Dedifferentiated amniotic fluid mesenchymal stem cell (primary cell): ENCODE measurements around the gene KRTAP10-2.

Experiments
- DNase-seq: peaks from one replicate; pipeline ENCODE4 v3.0.0-alpha.2; 2016; ENCODE audit errors: extremely low spot score

The KRTAP10-2 gene

DNA sequence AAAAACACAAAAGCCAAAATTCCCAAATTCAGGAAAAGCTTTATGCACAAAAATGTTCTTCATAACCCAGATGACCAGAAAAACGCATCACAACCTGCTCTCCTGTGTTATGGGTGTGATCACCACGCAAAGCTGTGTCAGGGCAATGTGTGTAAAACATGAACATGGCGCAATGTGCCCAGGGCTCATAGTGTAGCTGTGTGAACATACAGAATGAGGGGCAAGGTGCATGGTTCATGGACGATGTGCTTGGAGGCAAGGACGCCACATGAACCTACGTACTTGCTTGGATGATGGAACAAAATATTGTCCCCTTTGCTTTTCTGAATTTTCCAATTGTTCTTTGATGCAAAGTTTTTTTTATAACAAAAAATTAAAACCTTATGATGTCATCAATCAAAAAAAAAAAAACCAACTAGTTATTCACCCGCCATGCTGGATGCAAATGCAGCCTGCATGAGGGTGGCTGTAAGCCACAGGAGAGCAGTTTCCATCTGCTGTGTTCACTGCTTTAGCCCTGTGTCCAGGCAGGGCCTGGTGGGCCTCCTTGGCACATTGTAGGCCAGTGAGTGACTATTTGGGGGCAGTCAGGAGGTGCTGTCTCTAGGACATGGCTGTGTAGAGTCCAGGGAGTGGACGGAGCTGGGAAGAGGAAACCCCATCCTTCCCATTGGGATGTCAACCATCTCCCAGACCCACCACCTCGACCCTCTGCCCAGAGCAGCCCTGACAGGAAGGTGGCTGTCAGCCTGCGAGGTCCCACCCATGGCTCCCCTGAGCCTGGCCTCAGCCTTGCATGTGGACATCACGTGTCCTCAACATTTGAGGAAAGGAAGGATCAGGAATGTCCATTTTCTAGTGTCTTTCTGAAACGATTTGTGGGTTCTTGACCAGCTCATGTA, 25.0 kb downstream of the KRTAP10-2 start:
- DNase-seq, result no peak

- DNase-seq, result no peak
Measured at GRCh38 chr21:44525391-44526095, 25.8 kb downstream of the KRTAP10-2 start.

- no peak for DNase-seq
Measured at GRCh38 chr21:44524414-44525371, 26.6 kb downstream of the KRTAP10-2 start.

GRCh38 chr21:44523567-44524413, 27.5 kb downstream of the KRTAP10-2 start:
- no peak for DNase-seq

DNA sequence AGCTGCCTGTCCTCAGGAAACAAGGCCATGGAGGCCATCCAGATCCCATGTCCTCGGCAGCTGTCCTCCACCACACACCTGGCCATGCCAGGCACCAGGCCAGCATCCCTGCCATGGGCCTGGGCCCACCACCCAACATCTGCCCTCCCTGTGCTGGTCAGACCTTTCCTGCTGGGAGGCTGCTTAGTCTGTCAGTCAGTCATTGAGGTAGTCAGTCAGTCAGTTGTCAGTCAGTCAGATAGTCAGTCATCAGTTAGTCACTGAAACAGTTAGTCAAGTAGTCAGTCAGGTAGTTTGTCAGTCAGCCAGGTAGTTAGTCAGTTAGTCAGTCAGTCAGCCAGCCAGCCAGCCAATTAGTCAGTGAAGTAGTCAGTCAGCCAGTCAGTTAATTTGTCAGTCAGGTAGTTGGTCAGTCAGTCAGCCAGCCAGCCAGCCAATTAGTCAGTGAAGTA, 28.5 kb downstream of the KRTAP10-2 start:
- DNase-seq, result no peak

GRCh38 chr21:44521928-44522752, 29.2 kb downstream of the KRTAP10-2 start:
- DNase-seq, result no peak

GRCh38 chr21:44521301-44521927, 29.9 kb downstream of the KRTAP10-2 start:
- no peak for DNase-seq

GRCh38 chr21:44520326-44521300, 30.7 kb downstream of the KRTAP10-2 start:
- no peak for DNase-seq

DNA sequence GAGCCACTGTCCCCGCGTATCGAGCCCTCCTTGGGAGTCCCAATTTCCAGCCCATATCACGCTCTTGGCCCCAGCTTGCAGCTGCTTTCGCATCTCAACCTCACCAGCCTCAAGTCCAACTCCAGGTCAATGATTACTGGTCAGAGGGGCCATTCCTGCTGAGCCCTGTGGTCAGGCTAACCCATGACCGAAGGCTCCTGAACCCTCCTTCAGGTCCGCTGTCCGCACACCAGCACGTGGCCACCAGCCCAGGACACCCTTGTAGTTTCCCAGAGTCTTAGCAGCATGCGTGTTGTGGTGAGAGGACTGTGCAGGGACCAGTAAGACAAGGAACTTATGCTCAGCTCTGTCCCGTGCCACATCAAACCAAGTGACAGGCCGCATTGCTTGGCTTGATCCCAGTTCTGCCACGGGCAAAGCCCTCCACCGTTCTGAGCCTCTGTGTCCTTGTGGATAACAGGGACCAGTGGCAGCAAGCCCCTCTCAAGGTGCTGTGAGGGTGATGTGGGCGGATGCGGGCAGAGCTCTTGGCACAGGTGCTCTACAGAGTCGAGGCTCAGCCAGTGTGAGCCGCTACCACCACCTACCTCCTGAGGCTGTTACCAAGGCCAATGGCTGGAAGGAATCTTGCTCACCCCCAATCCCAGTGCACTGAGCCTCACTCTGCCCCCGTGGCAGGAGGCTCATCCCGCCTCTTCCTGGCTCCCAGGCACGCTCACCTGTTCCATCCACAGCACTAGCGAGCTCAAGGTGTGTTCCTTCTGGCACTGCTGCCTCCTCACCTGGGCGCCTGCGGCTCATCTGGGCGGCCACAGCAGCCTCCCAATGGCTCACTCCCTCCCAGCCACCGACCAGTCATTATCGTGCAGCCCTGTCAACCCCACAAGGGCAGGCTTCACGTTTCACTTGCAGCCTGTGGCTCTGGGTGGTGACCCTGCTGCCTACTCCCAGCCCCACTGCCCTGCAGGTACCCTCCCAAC, 31.7 kb downstream of the KRTAP10-2 start:
- no peak for DNase-seq

DNA sequence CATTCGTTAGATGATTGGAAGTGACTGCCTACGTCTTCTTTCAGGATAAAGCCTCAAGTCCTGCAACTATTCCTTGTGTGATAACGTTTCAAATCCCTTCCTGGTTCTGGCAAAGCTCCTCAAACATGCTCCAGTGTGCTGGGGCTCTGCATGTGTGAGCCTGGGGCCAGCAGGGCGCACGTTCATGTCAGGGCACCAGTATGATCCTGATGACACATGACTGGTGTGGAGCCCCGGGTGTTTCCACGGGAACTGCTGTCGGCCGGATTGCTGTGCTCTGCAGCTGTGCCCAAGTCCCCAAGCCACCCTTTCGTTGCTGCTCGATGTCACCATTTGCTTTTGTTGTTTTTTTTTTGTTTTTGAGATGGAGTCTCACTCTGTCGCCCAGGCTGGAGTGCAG, 32.6 kb downstream of the KRTAP10-2 start:
- DNase-seq, result no peak

- DNase-seq, result no peak
Measured at GRCh38 chr21:44517175-44517899, 34.0 kb downstream of the KRTAP10-2 start.

- DNase-seq, result no peak
Measured at GRCh38 chr21:44516828-44517174, 34.5 kb downstream of the KRTAP10-2 start.

DNA sequence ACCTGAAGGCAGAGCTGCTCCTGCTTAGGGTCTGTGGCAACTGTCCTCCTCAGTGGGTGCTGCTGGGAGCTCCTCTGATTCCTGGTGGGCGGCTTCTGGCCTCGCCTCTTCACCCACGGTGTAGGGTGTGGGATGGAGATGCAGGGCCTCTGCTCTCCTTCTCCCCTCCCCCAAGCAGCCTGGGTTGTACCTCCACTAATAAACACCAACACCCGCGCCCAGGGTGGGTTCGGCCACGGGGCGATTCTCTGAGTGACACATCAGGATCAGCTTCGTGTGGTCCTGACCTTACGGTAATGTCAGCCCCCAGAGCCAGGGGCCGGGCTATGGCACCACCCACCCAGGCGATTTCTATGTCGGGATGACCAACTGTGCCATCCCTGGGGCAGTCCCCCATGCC, 35.0 kb downstream of the KRTAP10-2 start:
- no peak for DNase-seq

DNA sequence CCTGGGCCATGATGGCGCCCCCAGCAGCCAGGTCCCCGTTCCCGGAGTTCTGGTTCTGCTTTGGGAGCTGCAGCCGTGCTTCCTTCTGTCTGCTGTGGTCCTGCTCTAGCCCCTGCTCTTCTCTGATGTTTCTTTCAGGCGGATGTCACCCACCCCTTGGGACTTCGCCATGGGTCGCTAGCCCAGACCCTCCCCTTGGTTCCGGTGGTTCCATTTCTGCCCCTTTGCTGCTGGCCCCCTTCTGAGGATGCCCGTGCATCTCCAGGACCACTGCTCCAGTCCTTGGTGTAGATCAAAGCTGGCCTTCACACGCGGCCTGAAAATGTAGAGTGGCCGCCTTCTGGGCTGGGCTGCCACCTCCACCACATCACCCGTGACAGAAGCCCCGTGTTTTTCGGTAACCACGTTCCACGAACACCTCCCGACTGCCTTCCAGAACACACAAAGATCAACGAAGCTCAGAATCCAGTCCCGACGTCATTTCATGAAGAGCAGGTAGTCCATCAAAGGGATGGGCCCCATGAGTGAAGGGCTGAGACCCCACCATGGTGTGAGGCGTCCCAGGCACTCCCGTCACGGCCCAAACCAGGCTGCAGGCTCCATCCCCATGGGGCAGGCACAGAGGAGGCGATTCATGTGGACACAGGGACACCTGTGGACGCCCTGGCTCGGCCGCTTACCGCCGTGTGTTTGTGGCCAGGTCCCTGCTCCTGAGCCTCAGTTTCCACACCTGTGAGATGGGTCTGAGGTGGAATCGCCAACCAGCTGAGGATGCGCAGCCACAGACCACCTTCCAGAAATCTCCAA, 35.7 kb downstream of the KRTAP10-2 start:
- DNase-seq, result no peak

GRCh38 chr21:44514746-44515358, 36.5 kb downstream of the KRTAP10-2 start:
- DNase-seq, result no peak
